Eye (tissue), 1 donor: ENCODE data around the gene ZBTB7B.
"Not testable (repeated sequence)": the region's sequence is repeated elsewhere in the genome, so short reads cannot be mapped to it uniquely, and the experiment has no call there.

Experiments used
- DNase-seq: peaks from one replicate; pipeline ENCODE4 v3.0.0-alpha.2; 2015

Gene ZBTB7B

GRCh38 chr1:154969246-154969645, 33.4 kb upstream of the ZBTB7B start:
- DNase-seq = no peak

GRCh38 chr1:154969860-154970452, 32.6 kb upstream of the ZBTB7B start:
- DNase-seq = peak; percentile 53

GRCh38 chr1:154970631-154971340, 31.8 kb upstream of the ZBTB7B start, which contains the start of gene SHC1:
Gene SHC1 (minus strand): TSS chr1:154970747. CDS start chr1:154970526, 221 bp downstream.
- peak; percentile 95 for DNase-seq

- DNase-seq = no peak
Measured at GRCh38 chr1:154971341-154971998, 31.1 kb upstream of the ZBTB7B start.

GRCh38 chr1:154972213-154972516, 30.4 kb upstream of the ZBTB7B start:
- no peak for DNase-seq

GRCh38 chr1:154972517-154973343, 29.9 kb upstream of the ZBTB7B start:
- peak; percentile 56 for DNase-seq

- DNase-seq = peak; percentile 97
Measured at GRCh38 chr1:154973344-154974101, 29.1 kb upstream of the ZBTB7B start.

- peak; percentile 100 for DNase-seq
Measured at GRCh38 chr1:154974102-154974807, 28.3 kb upstream of the ZBTB7B start, which contains the start of gene CKS1B. Gene CKS1B (plus strand): TSS chr1:154974681. CDS start chr1:154974746, 65 bp downstream.

- DNase-seq = peak; percentile 99
Measured at GRCh38 chr1:154974808-154975408, 27.7 kb upstream of the ZBTB7B start.

GRCh38 chr1:154975409-154976059, 27.1 kb upstream of the ZBTB7B start:
- DNase-seq = peak; percentile 63

- not testable (repeated sequence) for DNase-seq
Measured at GRCh38 chr1:154977762-154978161, 24.8 kb upstream of the ZBTB7B start.

- DNase-seq = no peak
Measured at GRCh38 chr1:154978360-154978759, 24.2 kb upstream of the ZBTB7B start.

- DNase-seq = no peak
Measured at GRCh38 chr1:154982341-154982740, 20.3 kb upstream of the ZBTB7B start.

- DNase-seq = peak; percentile 100
Measured at GRCh38 chr1:154982897-154983648, 19.5 kb upstream of the ZBTB7B start, which contains the start of gene FLAD1. Gene FLAD1 (plus strand): TSS chr1:154983344. CDS start chr1:154983695, 351 bp downstream.

GRCh38 chr1:154983776-154984466, 18.7 kb upstream of the ZBTB7B start:
- no peak for DNase-seq

GRCh38 chr1:154986736-154987135, 15.9 kb upstream of the ZBTB7B start:
- not testable (repeated sequence) for DNase-seq

GRCh38 chr1:154987326-154987725, 15.3 kb upstream of the ZBTB7B start:
- DNase-seq = no peak

GRCh38 chr1:154988058-154988954, 14.3 kb upstream of the ZBTB7B start:
- DNase-seq = no peak
